ENCODE measurements around the gene SRP54. TPM values are rescaled to one million over a fixed set of nuclear protein-coding genes. Genes with fewer than 3 reads are reported as not detected.
"Not testable (repeated sequence)": the region's sequence is repeated elsewhere in the genome, so short reads cannot be mapped to it uniquely, and the experiment has no call there.

Gene SRP54
- total and polyA plus RNA-seq, 4 donors = 57.6 to 73.1 (median 63.6) TPM

- H3K4me3 ChIP-seq (ENCODE audit: low read depth, low read length) = no peak overlapping the region
- H3K9me3 ChIP-seq (ENCODE audit: control insufficient read depth, insufficient read depth, low read length) = no peaks in the 10 kb centered on the region
- DNase-seq (ENCODE audit: low read depth in 4 of 6, low spot score in 6 of 6) = no peak
- no peak overlapping the region for H3K27ac ChIP-seq (ENCODE audit: low read depth, low read length)
- H3K27me3 ChIP-seq (ENCODE audit: control insufficient read depth, insufficient read depth, low read length) = no peaks in the 10 kb centered on the region
- H3K4me1 ChIP-seq (ENCODE audit: control insufficient read depth, insufficient read depth, low read length) = no peaks in the 10 kb centered on the region
- peaks cover 15% of the 10 kb centered on the region for H3K36me3 ChIP-seq (ENCODE audit: control insufficient read depth, insufficient read depth, low read length)
- WGBS (ENCODE audit: insufficient coverage) = 100% methylated on average over 2 of the region's 2 CpGs
Observed at GRCh38 chr14:34956931-34957330, 25.9 kb upstream of the SRP54 start.

- Histone ChIP-seq H3K9me3 (ENCODE audit: control insufficient read depth, insufficient read depth, low read length) (no peaks in the 10 kb centered on the region), H3K4me1 (ENCODE audit: control insufficient read depth, insufficient read depth, low read length) (no peaks in the 10 kb centered on the region), H3K4me3 (ENCODE audit: low read depth, low read length) (no peak overlapping the region), H3K27me3 (ENCODE audit: control insufficient read depth, insufficient read depth, low read length) (no peaks in the 10 kb centered on the region), H3K36me3 (ENCODE audit: control insufficient read depth, insufficient read depth, low read length) (peaks cover 16% of the 10 kb centered on the region), H3K27ac (ENCODE audit: low read depth, low read length) (no peak overlapping the region)
- no CpG with 5 or more reads among the region's 5 CpGs for WGBS (ENCODE audit: insufficient coverage)
- no peak for DNase-seq (ENCODE audit: low read depth in 4 of 6, low spot score in 6 of 6)
Observed at GRCh38 chr14:34957771-34958286, 25.0 kb upstream of the SRP54 start.

- H3K9me3 ChIP-seq (ENCODE audit: control insufficient read depth, insufficient read depth, low read length); H3K4me3 ChIP-seq (ENCODE audit: low read depth, low read length); H3K36me3 ChIP-seq (ENCODE audit: control insufficient read depth, insufficient read depth, low read length); H3K27me3 ChIP-seq (ENCODE audit: control insufficient read depth, insufficient read depth, low read length); DNase-seq (ENCODE audit: low read depth in 4 of 6, low spot score in 6 of 6); H3K4me1 ChIP-seq (ENCODE audit: control insufficient read depth, insufficient read depth, low read length); H3K27ac ChIP-seq (ENCODE audit: low read depth, low read length): not testable (repeated sequence)
- 100% methylated on average over 4 of the region's 5 CpGs for WGBS (ENCODE audit: insufficient coverage)
Observed at GRCh38 chr14:34962106-34962505, 20.7 kb upstream of the SRP54 start.

GRCh38 chr14:34964977-34965764 lies 17.6 kb upstream of the SRP54 start:
- DNase-seq (ENCODE audit: low read depth in 4 of 6, low spot score in 6 of 6) = no peak
- no CpG with 5 or more reads among the region's 2 CpGs for WGBS (ENCODE audit: insufficient coverage)
- Histone ChIP-seq H3K9me3 (ENCODE audit: control insufficient read depth, insufficient read depth, low read length) (no peaks in the 10 kb centered on the region), H3K4me1 (ENCODE audit: control insufficient read depth, insufficient read depth, low read length) (no peaks in the 10 kb centered on the region), H3K4me3 (ENCODE audit: low read depth, low read length) (no peak overlapping the region), H3K27me3 (ENCODE audit: control insufficient read depth, insufficient read depth, low read length) (no peaks in the 10 kb centered on the region), H3K27ac (ENCODE audit: low read depth, low read length) (no peak overlapping the region), H3K36me3 (ENCODE audit: control insufficient read depth, insufficient read depth, low read length) (peaks cover 6% of the 10 kb centered on the region)

GRCh38 chr14:34965912-34966311 lies 16.9 kb upstream of the SRP54 start:
- no peaks in the 10 kb centered on the region for H3K9me3 ChIP-seq (ENCODE audit: control insufficient read depth, insufficient read depth, low read length)

GRCh38 chr14:34966413-34966812 lies 16.4 kb upstream of the SRP54 start:
- no CpG with 5 or more reads among the region's 3 CpGs for WGBS (ENCODE audit: insufficient coverage)
- Histone ChIP-seq H3K4me3 (ENCODE audit: low read depth, low read length) (no peak overlapping the region), H3K27me3 (ENCODE audit: control insufficient read depth, insufficient read depth, low read length) (no peaks in the 10 kb centered on the region), H3K27ac (ENCODE audit: low read depth, low read length) (no peak overlapping the region), H3K36me3 (ENCODE audit: control insufficient read depth, insufficient read depth, low read length) (peaks cover 3% of the 10 kb centered on the region), H3K9me3 (ENCODE audit: control insufficient read depth, insufficient read depth, low read length) (no peaks in the 10 kb centered on the region), H3K4me1 (ENCODE audit: control insufficient read depth, insufficient read depth, low read length) (no peaks in the 10 kb centered on the region)
- no peak for DNase-seq (ENCODE audit: low read depth in 4 of 6, low spot score in 6 of 6)

More at GRCh38 chr14:34965912-34966311, 16.9 kb upstream of the SRP54 start:
- H3K36me3 ChIP-seq (ENCODE audit: control insufficient read depth, insufficient read depth, low read length) = peaks cover 6% of the 10 kb centered on the region
- no peak overlapping the region for H3K4me3 ChIP-seq (ENCODE audit: low read depth, low read length)
- WGBS (ENCODE audit: insufficient coverage) = 78% methylated on average over 1 of the region's 4 CpGs
- H3K4me1 ChIP-seq (ENCODE audit: control insufficient read depth, insufficient read depth, low read length) = no peaks in the 10 kb centered on the region
- no peak overlapping the region for H3K27ac ChIP-seq (ENCODE audit: low read depth, low read length)
- no peaks in the 10 kb centered on the region for H3K27me3 ChIP-seq (ENCODE audit: control insufficient read depth, insufficient read depth, low read length)
- DNase-seq (ENCODE audit: low read depth in 4 of 6, low spot score in 6 of 6) = no peak

DNA sequence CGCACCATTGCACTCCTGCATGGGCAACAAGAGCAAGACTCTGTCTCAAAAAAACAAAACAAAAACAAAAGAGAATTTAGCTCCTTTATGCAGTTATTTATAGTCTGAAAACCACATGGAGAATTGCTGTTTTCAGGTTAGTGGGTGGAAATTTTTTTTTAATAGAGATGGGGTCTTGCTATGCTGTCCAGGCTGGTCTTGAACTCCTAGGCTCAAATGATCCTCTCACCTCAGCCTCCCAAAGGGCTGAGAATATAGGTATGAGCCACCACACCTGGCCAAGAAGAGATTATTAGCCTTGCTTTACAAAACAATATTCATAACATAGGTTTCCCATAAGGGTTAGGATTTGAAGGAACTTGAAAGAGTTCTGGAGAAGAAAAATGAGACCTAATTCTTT lies 12.1 kb upstream of the SRP54 start:
- WGBS (ENCODE audit: insufficient coverage) = no CpG with 5 or more reads among the region's 1 CpG
- no peak overlapping the region for H3K4me3 ChIP-seq (ENCODE audit: low read depth, low read length)
- no peaks in the 10 kb centered on the region for H3K27me3 ChIP-seq (ENCODE audit: control insufficient read depth, insufficient read depth, low read length)
- H3K36me3 ChIP-seq (ENCODE audit: control insufficient read depth, insufficient read depth, low read length) = no peaks in the 10 kb centered on the region
- H3K9me3 ChIP-seq (ENCODE audit: control insufficient read depth, insufficient read depth, low read length) = no peaks in the 10 kb centered on the region
- no peak overlapping the region for H3K27ac ChIP-seq (ENCODE audit: low read depth, low read length)
- DNase-seq (ENCODE audit: low read depth in 4 of 6, low spot score in 6 of 6) = no peak
- no peaks in the 10 kb centered on the region for H3K4me1 ChIP-seq (ENCODE audit: control insufficient read depth, insufficient read depth, low read length)

- Histone ChIP-seq H3K27ac (ENCODE audit: low read depth, low read length) (no peak overlapping the region), H3K4me1 (ENCODE audit: control insufficient read depth, insufficient read depth, low read length) (no peaks in the 10 kb centered on the region), H3K4me3 (ENCODE audit: low read depth, low read length) (no peak overlapping the region), H3K36me3 (ENCODE audit: control insufficient read depth, insufficient read depth, low read length) (no peaks in the 10 kb centered on the region), H3K9me3 (ENCODE audit: control insufficient read depth, insufficient read depth, low read length) (no peaks in the 10 kb centered on the region), H3K27me3 (ENCODE audit: control insufficient read depth, insufficient read depth, low read length) (no peaks in the 10 kb centered on the region)
- no peak for DNase-seq (ENCODE audit: low read depth in 4 of 6, low spot score in 6 of 6)
Observed at GRCh38 chr14:34971381-34971780, 11.4 kb upstream of the SRP54 start.

- Histone ChIP-seq H3K27ac (ENCODE audit: low read depth, low read length) (no peak overlapping the region), H3K9me3 (ENCODE audit: control insufficient read depth, insufficient read depth, low read length) (no peaks in the 10 kb centered on the region), H3K4me3 (ENCODE audit: low read depth, low read length) (no peak overlapping the region), H3K27me3 (ENCODE audit: control insufficient read depth, insufficient read depth, low read length) (no peaks in the 10 kb centered on the region), H3K4me1 (ENCODE audit: control insufficient read depth, insufficient read depth, low read length) (no peaks in the 10 kb centered on the region), H3K36me3 (ENCODE audit: control insufficient read depth, insufficient read depth, low read length) (no peaks in the 10 kb centered on the region)
- 81% methylated on average over 2 of the region's 5 CpGs for WGBS (ENCODE audit: insufficient coverage)
- DNase-seq (ENCODE audit: low read depth in 4 of 6, low spot score in 6 of 6) = no peak
Observed at GRCh38 chr14:34971801-34972200, 11.0 kb upstream of the SRP54 start.

- Histone ChIP-seq H3K36me3 (ENCODE audit: control insufficient read depth, insufficient read depth, low read length) (no peaks in the 10 kb centered on the region), H3K4me1 (ENCODE audit: control insufficient read depth, insufficient read depth, low read length) (peaks cover 8% of the 10 kb centered on the region), H3K4me3 (ENCODE audit: low read depth, low read length) (no peak overlapping the region), H3K27ac (ENCODE audit: low read depth, low read length) (no peak overlapping the region), H3K9me3 (ENCODE audit: control insufficient read depth, insufficient read depth, low read length) (no peaks in the 10 kb centered on the region), H3K27me3 (ENCODE audit: control insufficient read depth, insufficient read depth, low read length) (no peaks in the 10 kb centered on the region)
- DNase-seq (ENCODE audit: low read depth in 4 of 6, low spot score in 6 of 6) = no peak
- WGBS (ENCODE audit: insufficient coverage) = 100% methylated on average over 3 of the region's 5 CpGs
Observed at GRCh38 chr14:34978444-34978843, 4.3 kb upstream of the SRP54 start.
